ENCODE data around the gene MASP2.
"Not testable (repeated sequence)": the region's sequence is repeated elsewhere in the genome, so short reads cannot be mapped to it uniquely, and the experiment has no call there.

Gene MASP2

DNA sequence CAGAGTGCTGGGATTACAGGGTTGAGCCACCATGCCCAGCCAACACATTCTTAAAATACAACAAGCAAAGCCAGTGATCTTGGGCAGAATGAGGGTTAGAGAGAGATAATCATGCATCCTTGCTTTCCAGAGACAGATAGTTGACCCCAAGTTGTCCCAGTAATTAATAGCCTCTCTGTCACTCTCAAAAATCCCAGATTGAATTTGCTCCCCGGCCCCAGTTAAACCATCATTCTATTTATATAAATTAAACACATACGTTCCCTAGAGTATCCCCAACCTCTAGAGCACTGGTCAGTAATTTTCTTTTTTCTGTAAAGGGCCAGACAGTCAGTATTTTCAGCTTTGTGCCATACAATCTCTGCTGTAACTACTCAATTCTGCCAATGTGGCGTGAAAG, 50.9 kb downstream of the MASP2 start:
- Histone ChIP-seq H3K4me3 (replicated peaks; ENCODE audit: low read depth, low read length) (no peak overlapping the region), H3K36me3 (ENCODE audit: control insufficient read depth, insufficient read depth, low read length) (no peaks in the 10 kb centered on the region), H3K27me3 (replicated peaks; ENCODE audit: control insufficient read depth, insufficient read depth, low read length) (no peaks in the 10 kb centered on the region)
- TF ChIP-seq, protein P1, sequence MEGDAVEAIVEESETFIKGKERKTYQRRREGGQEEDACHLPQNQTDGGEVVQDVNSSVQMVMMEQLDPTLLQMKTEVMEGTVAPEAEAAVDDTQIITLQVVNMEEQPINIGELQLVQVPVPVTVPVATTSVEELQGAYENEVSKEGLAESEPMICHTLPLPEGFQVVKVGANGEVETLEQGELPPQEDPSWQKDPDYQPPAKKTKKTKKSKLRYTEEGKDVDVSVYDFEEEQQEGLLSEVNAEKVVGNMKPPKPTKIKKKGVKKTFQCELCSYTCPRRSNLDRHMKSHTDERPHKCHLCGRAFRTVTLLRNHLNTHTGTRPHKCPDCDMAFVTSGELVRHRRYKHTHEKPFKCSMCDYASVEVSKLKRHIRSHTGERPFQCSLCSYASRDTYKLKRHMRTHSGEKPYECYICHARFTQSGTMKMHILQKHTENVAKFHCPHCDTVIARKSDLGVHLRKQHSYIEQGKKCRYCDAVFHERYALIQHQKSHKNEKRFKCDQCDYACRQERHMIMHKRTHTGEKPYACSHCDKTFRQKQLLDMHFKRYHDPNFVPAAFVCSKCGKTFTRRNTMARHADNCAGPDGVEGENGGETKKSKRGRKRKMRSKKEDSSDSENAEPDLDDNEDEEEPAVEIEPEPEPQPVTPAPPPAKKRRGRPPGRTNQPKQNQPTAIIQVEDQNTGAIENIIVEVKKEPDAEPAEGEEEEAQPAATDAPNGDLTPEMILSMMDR (IDR thresholded peaks at IDR 0.05; ENCODE audit: insufficient read depth, low read length, poor library complexity, severe bottlenecking) = no peak
- no peak for DNase-seq (ENCODE audit: extremely low read depth, insufficient read length)

DNA sequence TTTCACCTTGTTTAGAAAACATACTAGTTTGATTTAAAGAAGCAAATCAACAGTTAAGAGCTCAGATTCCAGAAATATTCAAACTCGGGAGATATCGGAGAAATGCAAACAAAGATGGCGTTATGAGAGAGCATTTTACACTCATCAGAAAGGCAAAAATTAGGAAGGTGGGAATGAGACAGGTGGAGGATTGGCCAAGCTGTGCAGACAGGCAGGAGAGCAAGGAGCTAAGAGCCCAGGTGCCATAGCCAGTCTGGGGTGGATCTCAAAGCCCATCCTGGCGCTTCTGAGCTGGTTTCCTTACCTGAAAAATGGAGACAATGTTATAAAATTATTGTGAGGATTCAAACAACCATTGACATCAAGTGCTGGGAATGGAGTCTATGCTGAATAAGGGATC, 54.2 kb downstream of the MASP2 start:
- Histone ChIP-seq H3K36me3 (ENCODE audit: control insufficient read depth, insufficient read depth, low read length) (no peaks in the 10 kb centered on the region), H3K27me3 (replicated peaks; ENCODE audit: control insufficient read depth, insufficient read depth, low read length) (no peaks in the 10 kb centered on the region), H3K4me3 (replicated peaks; ENCODE audit: low read depth, low read length) (no peak overlapping the region)
- DNase-seq (ENCODE audit: extremely low read depth, insufficient read length) = no peak
- TF ChIP-seq, protein P1 (IDR thresholded peaks at IDR 0.05; ENCODE audit: insufficient read depth, low read length, poor library complexity, severe bottlenecking) = no peak

DNA sequence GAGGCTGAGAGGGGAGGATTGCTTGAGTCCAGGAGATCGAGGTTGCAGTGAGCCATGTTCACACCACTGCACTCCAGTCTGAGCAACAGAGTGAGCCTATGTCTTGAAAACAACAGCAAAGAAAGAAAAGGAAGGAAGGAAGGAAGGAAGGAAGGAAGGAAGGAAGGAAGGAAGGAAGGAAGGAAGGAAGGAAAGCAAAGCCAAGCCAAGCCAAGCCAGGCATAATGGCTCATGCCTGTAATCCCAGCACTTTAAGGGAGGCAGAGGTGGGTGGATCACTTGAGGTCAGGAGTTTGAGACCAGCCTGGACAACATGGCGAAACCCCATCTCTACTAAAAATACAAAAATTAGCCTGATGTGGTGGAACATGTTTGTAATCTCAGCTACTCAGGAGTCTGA, 55.0 kb downstream of the MASP2 start:
- DNase-seq (ENCODE audit: extremely low read depth, insufficient read length); H3K36me3 ChIP-seq (ENCODE audit: control insufficient read depth, insufficient read depth, low read length); H3K4me3 ChIP-seq (replicated peaks; ENCODE audit: low read depth, low read length); H3K27me3 ChIP-seq (replicated peaks; ENCODE audit: control insufficient read depth, insufficient read depth, low read length): not testable (repeated sequence)

DNA sequence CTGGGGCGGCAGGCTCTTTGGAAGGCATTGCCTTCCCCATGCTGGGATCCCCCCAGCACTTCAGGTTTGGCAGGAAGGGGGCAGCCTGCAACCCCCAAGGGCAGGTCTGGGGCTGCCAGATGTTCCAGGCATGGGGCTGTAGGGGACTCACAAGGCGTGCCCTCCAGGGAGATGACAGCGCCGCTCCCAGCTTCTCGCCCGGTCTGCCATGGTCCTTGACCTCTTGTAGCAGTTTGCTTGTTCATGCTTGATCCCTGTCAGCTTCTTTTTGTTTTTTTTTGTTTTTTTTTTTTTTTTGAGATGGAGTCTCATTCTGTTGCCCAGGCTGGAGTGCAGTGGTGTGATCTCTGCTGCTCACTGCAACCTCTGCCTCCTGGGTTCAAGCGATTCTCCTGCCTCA, 56.2 kb downstream of the MASP2 start:
- TF ChIP-seq, protein P1 (IDR thresholded peaks at IDR 0.05; ENCODE audit: insufficient read depth, low read length, poor library complexity, severe bottlenecking) = no peak
- H3K27me3 ChIP-seq (replicated peaks; ENCODE audit: control insufficient read depth, insufficient read depth, low read length) = no peaks in the 10 kb centered on the region

DNA sequence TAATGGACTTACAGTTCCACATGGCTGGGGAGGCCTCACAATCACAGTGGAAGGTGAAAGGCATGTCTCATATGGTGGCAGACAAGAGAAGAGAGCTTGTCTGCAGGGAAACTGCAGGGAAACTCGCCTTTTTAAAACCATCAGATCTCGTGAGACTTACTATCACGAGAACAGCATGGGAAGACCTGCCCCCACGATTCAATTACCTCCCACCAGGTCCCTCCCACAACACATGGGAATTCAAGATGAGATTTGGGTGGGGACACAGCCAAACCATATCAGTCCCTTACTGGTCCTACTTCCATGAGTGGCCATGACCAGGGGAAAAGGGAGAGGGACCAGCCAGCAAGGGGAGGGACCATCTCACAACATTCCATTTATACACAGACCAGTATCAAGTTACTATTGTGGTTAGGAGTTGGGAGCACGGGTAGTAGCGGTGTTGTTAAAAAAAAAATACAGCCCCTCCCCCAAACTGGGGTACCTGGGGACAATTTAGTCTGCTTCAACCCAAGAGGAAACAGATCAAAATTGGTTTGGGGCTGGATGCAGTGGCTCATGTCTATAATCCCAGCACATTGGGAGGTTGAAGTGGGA, 57.0 kb downstream of the MASP2 start:
- not testable (repeated sequence) for H3K36me3 ChIP-seq (ENCODE audit: control insufficient read depth, insufficient read depth, low read length); H3K27me3 ChIP-seq (replicated peaks; ENCODE audit: control insufficient read depth, insufficient read depth, low read length); DNase-seq (ENCODE audit: extremely low read depth, insufficient read length); H3K4me3 ChIP-seq (replicated peaks; ENCODE audit: low read depth, low read length)

More for the DNA sequence above, 56.2 kb downstream of the MASP2 start:
- Histone ChIP-seq H3K36me3 (ENCODE audit: control insufficient read depth, insufficient read depth, low read length) (no peaks in the 10 kb centered on the region), H3K4me3 (replicated peaks; ENCODE audit: low read depth, low read length) (no peak overlapping the region)
- no peak for DNase-seq (ENCODE audit: extremely low read depth, insufficient read length)

DNA sequence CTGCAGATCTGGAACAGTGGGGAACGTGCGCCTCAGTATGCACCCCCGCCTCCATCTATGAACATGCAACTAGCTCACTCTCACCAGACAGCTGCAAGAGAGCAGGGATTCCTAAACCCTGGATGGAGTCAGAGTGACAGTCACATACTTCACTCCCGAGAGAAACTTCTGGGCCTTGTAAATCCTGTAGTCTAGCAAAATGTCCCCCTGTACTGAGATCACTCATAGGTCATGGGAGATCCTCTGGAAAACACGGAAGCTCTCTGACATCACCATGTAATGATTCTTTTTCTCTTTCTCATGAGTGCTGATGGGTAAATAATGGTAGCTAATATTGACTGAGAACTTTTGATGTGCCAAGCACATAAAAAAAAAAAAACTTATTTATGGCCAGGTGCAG, 57.9 kb downstream of the MASP2 start:
- TF ChIP-seq, protein P1 (IDR thresholded peaks at IDR 0.05; ENCODE audit: insufficient read depth, low read length, poor library complexity, severe bottlenecking) = no peak
- H3K27me3 ChIP-seq (replicated peaks; ENCODE audit: control insufficient read depth, insufficient read depth, low read length) = no peaks in the 10 kb centered on the region
- no peaks in the 10 kb centered on the region for H3K36me3 ChIP-seq (ENCODE audit: control insufficient read depth, insufficient read depth, low read length)
- H3K4me3 ChIP-seq (replicated peaks; ENCODE audit: low read depth, low read length) = no peak overlapping the region
- DNase-seq (ENCODE audit: extremely low read depth, insufficient read length) = no peak

DNA sequence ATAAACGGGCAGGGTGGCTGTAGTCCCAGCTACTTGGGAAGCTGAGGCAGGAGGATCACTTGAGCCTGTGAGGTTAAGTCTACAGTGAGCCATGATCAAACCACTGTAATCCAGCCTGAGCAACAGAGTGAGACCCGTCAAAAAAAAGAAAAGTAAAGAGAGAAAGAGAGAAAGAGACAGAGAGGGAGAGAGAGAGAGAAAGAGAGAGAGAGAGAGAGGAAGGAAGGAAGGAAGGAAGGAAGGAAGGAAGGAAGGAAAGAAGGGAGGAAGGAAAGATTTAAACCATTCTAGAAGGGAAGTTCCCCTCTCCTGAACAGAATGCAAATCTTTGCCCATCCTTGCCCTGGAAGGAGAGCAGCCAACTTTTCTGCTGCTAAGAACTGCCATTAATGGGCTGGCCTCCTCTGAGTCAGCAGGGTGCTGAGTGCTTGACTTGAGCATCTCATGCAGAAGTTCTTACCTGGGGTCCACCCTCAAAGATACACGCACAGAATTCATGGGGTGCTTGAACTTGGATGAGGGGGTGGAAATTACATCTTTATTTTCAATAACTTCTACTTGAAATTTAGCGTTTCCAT, 59.1 kb downstream of the MASP2 start:
- Histone ChIP-seq H3K4me3 (replicated peaks; ENCODE audit: low read depth, low read length) (no peak overlapping the region), H3K36me3 (ENCODE audit: control insufficient read depth, insufficient read depth, low read length) (no peaks in the 10 kb centered on the region), H3K27me3 (replicated peaks; ENCODE audit: control insufficient read depth, insufficient read depth, low read length) (no peaks in the 10 kb centered on the region)
- no peak for DNase-seq (ENCODE audit: extremely low read depth, insufficient read length)
- TF ChIP-seq, protein P1 (IDR thresholded peaks at IDR 0.05; ENCODE audit: insufficient read depth, low read length, poor library complexity, severe bottlenecking) = no peak

All from GM06990 (cell line).